PC-9 (cell line): ENCODE measurements around the gene PAEP. TPM values are rescaled to one million over a fixed set of nuclear protein-coding genes. Genes with fewer than 3 reads are reported as not detected.

Source experiments
- BruUV-seq: library from RNA; stranded (reverse); fragments of 400-500 nt; replicated peaks from 2 replicates; lab custom pipeline; 2021; lab: Mats Ljungman, UMichigan
- CTCF ChIA-PET: fragments of 300-600 bp; sonication (Branson Sonifier 250); formaldehyde crosslinking; loops from one replicate; lab custom pipeline; 2022; ENCODE audit warnings: antibody characterized with exemption; lab: Charles Lee
- POLR2A ChIA-PET: fragments of 300-600 bp; sonication (Branson Sonifier 250); formaldehyde crosslinking; loops from one replicate; lab custom pipeline; 2022; ENCODE audit warnings: antibody characterized with exemption; ENCODE audit not compliant: unreplicated experiment; lab: Charles Lee
- DNase-seq, 2 experiments: peaks; one replicate each; pipeline versions ENCODE4 v3.0.0 to v3.0.0-alpha.2; 2015 to 2022; ENCODE audit warnings: mixed read lengths in 1 of 2
- H2AFZ ChIP-seq: fragments of 200-600 bp; sonication (generic); 2 replicates; pipeline ENCODE4 v1.8.1; 2017; ENCODE audit warnings: antibody characterized with exemption
- H3F3A ChIP-seq: fragments of 200-600 bp; sonication (generic); 2 replicates; pipeline ENCODE4 v1.8.1; 2017; ENCODE audit warnings: antibody characterized with exemption, mild to moderate bottlenecking, low read depth; ENCODE audit not compliant: insufficient read depth
- H3K27ac ChIP-seq: fragments of 200-600 bp; sonication (generic); 2 replicates; pipeline ENCODE4 v1.6.1; 2016; ENCODE audit warnings: mixed run types
- H3K27me3 ChIP-seq: fragments of 200-600 bp; sonication (generic); 2 replicates; pipeline ENCODE4 v1.6.1; 2016; ENCODE audit warnings: low read depth, mixed run types; ENCODE audit not compliant: insufficient read depth
- H3K36me3 ChIP-seq: fragments of 200-600 bp; sonication (generic); 2 replicates; pipeline ENCODE4 v1.6.1; 2016; ENCODE audit warnings: low read depth, mixed run types
- H3K4me1 ChIP-seq: fragments of 200-600 bp; sonication (generic); replicated peaks from 2 replicates; pipeline ENCODE4 v1.6.1; 2016; ENCODE audit warnings: mixed run types; ENCODE audit not compliant: insufficient read depth
- H3K4me2 ChIP-seq: fragments of 200-600 bp; sonication (generic); 2 replicates; pipeline ENCODE4 v1.6.1; 2017; ENCODE audit warnings: mixed run types
- H3K4me3 ChIP-seq: fragments of 200-600 bp; sonication (generic); 2 replicates; pipeline ENCODE4 v1.6.1; 2016; ENCODE audit warnings: mixed run types
- H3K79me2 ChIP-seq: fragments of 200-600 bp; sonication (generic); 2 replicates; pipeline ENCODE4 v1.6.1; 2017; ENCODE audit warnings: low read depth, mixed run types
- H3K9me2 ChIP-seq: fragments of 200-600 bp; sonication (generic); 2 replicates; pipeline ENCODE4 v1.8.1; 2017; ENCODE audit warnings: mild to moderate bottlenecking; ENCODE audit not compliant: insufficient read depth
- H3K9me3 ChIP-seq: fragments of 200-600 bp; sonication (generic); 2 replicates; pipeline ENCODE4 v1.8.1; 2016; ENCODE audit warnings: low read depth; ENCODE audit not compliant: insufficient read depth
- H4K20me1 ChIP-seq: fragments of 200-600 bp; sonication (generic); 2 replicates; pipeline ENCODE4 v1.8.1; 2017; ENCODE audit not compliant: insufficient read depth
- EZH2 ChIP-seq: fragments of 200-600 bp; sonication (generic); IDR thresholded peaks from 2 replicates; pipeline ENCODE4 v1.8.0; 2017; ENCODE audit warnings: antibody characterized with exemption, low read depth
- intact Hi-C: fragments of 100-400 bp; cut with micrococcal nuclease; formaldehyde crosslinking; loops from one replicate; pipeline ENCODE4 v1.10.0; 2022; ENCODE audit not compliant: unreplicated experiment
- total RNA-seq: library from RNA; stranded (reverse); gene quantifications from 2 replicates; pipeline ENCODE4 v1.2.3, GENCODE V29; 2021
- TF ChIP-seq, protein P1 (sequence below): fragments of 200-600 bp; sonication (generic); conservative IDR thresholded peaks from 2 replicates; pipeline ENCODE4 v1.6.1; 2017; ENCODE audit warnings: mixed run types, antibody characterized with exemption, mild to moderate bottlenecking, moderate library complexity

The PAEP gene
- total RNA-seq, 1 experiment from 2014 or later, result not detected

DNA sequence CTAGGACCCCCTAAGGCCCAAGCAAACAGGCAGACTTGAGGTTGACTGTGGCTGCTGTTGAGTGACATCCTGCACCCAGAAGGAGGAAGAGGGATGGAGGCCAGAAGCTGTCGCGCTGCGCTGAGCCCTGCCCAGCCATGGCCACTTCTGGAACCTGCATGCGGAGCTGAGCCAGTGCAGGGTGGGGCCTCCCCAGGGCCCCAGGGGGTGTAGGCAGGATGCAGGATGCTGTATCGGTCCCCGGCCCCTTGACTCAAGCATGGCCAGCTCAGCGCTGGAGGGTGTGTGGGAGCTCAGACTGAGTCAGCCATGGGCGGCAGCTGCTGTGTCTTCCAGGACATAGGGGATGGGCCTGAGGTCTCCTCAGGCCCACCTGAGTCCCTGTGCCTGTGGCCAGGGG, 50.9 kb downstream of the PAEP start:
- Histone ChIP-seq H3F3A (no peaks in the 10 kb centered on the region), H3K4me3 (no peak overlapping the region), H3K27me3 (peaks cover 70% of the 10 kb centered on the region), H2AFZ (no peak overlapping the region), H3K79me2 (no peaks in the 10 kb centered on the region), H4K20me1 (no peaks in the 10 kb centered on the region), H3K9me2 (no peaks in the 10 kb centered on the region), H3K27ac (no peak overlapping the region), H3K4me1 (no peaks in the 10 kb centered on the region), H3K4me2 (no peak overlapping the region), H3K9me3 (no peaks in the 10 kb centered on the region), H3K36me3 (no peaks in the 10 kb centered on the region)
- DNase-seq, result no peak
- CTCF ChIA-PET, result no interaction called here
- no TSS peak for BruUV-seq
- TF ChIP-seq EZH2, result no peak
- TF ChIP-seq, protein P1, sequence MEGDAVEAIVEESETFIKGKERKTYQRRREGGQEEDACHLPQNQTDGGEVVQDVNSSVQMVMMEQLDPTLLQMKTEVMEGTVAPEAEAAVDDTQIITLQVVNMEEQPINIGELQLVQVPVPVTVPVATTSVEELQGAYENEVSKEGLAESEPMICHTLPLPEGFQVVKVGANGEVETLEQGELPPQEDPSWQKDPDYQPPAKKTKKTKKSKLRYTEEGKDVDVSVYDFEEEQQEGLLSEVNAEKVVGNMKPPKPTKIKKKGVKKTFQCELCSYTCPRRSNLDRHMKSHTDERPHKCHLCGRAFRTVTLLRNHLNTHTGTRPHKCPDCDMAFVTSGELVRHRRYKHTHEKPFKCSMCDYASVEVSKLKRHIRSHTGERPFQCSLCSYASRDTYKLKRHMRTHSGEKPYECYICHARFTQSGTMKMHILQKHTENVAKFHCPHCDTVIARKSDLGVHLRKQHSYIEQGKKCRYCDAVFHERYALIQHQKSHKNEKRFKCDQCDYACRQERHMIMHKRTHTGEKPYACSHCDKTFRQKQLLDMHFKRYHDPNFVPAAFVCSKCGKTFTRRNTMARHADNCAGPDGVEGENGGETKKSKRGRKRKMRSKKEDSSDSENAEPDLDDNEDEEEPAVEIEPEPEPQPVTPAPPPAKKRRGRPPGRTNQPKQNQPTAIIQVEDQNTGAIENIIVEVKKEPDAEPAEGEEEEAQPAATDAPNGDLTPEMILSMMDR, result no peak
- intact Hi-C loops, result no loop called here
- POLR2A ChIA-PET, result no interaction called here

DNA sequence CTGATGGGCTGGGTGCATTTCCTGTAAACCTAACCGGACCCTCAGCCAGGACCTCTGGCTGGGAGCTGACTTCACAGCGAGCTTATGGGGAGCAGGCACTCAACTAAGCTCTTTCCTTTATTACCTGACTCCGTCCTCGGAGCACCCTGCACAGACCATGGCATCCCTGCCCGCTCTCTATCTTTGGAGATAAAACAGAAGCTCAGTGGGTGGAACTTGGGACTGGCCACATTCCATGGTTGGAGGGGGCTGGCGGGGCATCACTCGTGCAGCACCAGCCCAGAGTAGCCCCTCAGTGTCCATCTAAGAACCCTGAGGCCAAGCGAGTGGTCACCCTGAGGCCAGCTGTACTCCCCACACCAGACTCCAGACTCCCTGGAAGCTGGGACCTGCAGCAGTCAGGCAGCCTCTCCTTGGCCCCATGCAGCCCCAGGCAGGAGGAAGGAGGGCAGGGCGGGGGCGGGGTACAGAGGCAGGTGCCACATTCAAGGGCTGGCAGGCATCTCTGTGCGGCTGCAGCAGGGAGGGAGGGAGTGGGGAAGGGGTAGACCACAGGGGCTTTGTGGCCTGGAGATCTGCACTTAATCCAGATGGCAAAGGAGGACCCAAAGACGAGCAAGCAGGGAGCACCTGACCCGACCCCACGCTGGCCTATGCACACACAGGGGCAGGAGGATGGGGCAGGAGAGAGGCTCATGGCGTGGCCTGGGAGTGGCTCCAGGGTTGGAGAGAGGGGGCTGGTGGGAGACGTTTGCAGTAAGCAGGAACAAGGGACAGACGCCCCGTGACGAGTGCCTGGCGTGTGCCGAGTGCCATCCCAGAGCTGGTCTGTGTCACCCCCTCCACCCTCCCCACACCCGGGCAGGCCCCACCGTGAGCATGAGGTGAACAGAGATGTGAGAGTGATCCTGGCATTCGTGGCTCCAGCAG, 51.7 kb downstream of the PAEP start:
- BruUV-seq, result no TSS peak
- Histone ChIP-seq H3F3A (no peaks in the 10 kb centered on the region), H3K4me2 (no peak overlapping the region), H3K9me3 (no peaks in the 10 kb centered on the region), H3K79me2 (no peaks in the 10 kb centered on the region), H4K20me1 (no peaks in the 10 kb centered on the region), H3K36me3 (no peaks in the 10 kb centered on the region), H3K27me3 (peaks cover 78% of the 10 kb centered on the region), H2AFZ (no peak overlapping the region), H3K27ac (no peak overlapping the region), H3K4me3 (no peak overlapping the region), H3K4me1 (no peaks in the 10 kb centered on the region), H3K9me2 (no peaks in the 10 kb centered on the region)
- no peak for DNase-seq
- POLR2A ChIA-PET, result no interaction called here
- TF ChIP-seq, protein P1, result no peak
- no peak for TF ChIP-seq EZH2
- CTCF ChIA-PET, result no interaction called here
- intact Hi-C loops, result no loop called here

DNA sequence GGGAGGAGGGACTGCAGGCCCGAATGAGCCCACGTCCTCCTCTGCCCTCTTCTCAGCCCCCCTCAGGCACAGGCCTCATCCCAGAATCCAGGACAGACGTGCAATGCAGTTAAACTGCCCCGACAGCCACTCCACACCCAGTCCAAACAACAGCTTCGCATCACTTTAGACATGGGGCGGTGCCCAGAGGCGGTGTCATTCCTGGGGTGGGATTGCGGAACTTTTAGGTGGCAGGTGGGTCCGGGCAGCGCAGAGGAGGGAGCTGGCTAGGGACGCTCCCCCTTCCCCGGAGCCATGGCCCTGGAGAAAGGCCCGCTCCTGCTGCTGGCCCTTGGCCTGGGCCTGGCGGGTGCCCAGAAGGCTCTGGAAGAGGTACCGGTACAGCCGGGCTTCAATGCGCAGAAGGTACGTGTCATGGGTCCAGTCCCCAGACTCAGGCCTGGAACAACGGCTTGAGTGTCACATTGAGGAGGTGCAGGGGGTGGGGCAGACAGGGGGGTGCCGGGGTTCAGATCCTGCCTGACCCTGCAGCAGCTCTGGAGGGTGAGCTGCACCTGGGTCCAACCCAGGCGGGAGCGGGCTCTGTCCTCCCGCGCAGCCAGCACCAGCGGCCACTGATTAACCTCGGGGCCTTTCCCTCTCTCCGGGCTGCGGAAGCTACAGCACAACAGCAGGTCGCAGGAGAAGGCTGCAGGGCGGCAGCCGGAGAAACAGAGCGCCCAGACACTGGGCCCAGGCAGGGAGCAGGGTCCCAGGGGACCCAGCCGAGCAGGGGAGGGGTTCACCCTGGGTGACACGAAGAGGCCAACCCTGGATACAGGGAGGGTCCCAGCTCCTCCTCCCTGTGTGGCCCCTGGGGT, 52.6 kb downstream of the PAEP start:
- Histone ChIP-seq H3K27ac (no peak overlapping the region), H3K4me1 (no peaks in the 10 kb centered on the region), H3K9me3 (no peaks in the 10 kb centered on the region), H3K4me2 (no peak overlapping the region), H3F3A (no peaks in the 10 kb centered on the region), H3K36me3 (no peaks in the 10 kb centered on the region), H2AFZ (no peak overlapping the region), H3K79me2 (no peaks in the 10 kb centered on the region), H4K20me1 (no peaks in the 10 kb centered on the region), H3K4me3 (no peak overlapping the region), H3K9me2 (no peaks in the 10 kb centered on the region), H3K27me3 (peaks cover 86% of the 10 kb centered on the region)
- CTCF ChIA-PET, result no interaction called here
- intact Hi-C loops, result no loop called here
- POLR2A ChIA-PET, result no interaction called here
- TF ChIP-seq EZH2, result no peak
- TF ChIP-seq, protein P1, result no peak
- no peak for DNase-seq
- no TSS peak for BruUV-seq
